Endothelial cell of umbilical vein (primary cell): Measurements from ENCODE around the gene NCKAP5. TPM values are rescaled to one million over a fixed set of nuclear protein-coding genes. Genes with fewer than 3 reads are reported as not detected.

ENCODE experiments used
- BruUV-seq: library from RNA; stranded (reverse); fragments of 400-500 nt; replicated peaks from 2 replicates; lab custom pipeline; 2021; lab: Mats Ljungman, UMichigan
- CTCF ChIA-PET: fragments of 300-600, 350-600 bp; sonication (Branson Sonifier 250); formaldehyde crosslinking; loops from one replicate; lab custom pipeline; 2021; ENCODE audit warnings: antibody characterized with exemption, inconsistent platforms; lab: Charles Lee
- POLR2A ChIA-PET: fragments of 300-600, 350-600 bp; sonication (Branson Sonifier 250); formaldehyde crosslinking; loops from one replicate; lab custom pipeline; 2021; ENCODE audit warnings: antibody characterized with exemption, inconsistent platforms; lab: Charles Lee
- DNase-seq: peaks from one replicate; pipeline ENCODE4 v3.0.0-alpha.2; 2011; ENCODE audit warnings: low read depth, low spot score
- FAIRE-seq: peaks from 2 replicates; lab custom pipeline; 2011; peaks lifted over from hg19 to GRCh38; lab: Jason Lieb, UNC
- H2AFZ ChIP-seq: 2 replicates; pipeline ENCODE4 v1.6.0; 2012; ENCODE audit warnings: low read depth, low read length, control low read depth, inconsistent platforms
- H3K27ac ChIP-seq: 2 replicates; pipeline ENCODE4 v1.5.1; 2011; ENCODE audit warnings: low read depth, mild to moderate bottlenecking, control low read depth, low read length, moderate library complexity; ENCODE audit not compliant: insufficient read depth
- H3K27me3 ChIP-seq, 2 experiments: 2 replicates each; pipeline versions ENCODE4 v1.6.0 to v1.6.1; 2011; ENCODE audit warnings: low read length in 2 of 2, mixed read lengths in 1 of 2; ENCODE audit not compliant: control insufficient read depth in 2 of 2, insufficient read depth in 2 of 2
- H3K36me3 ChIP-seq, 2 experiments: 2 replicates in 1 of 2; 3 replicates in 1 of 2; pipeline ENCODE4 v1.5.1; 2011; ENCODE audit warnings: low read length in 2 of 2, mild to moderate bottlenecking in 1 of 2, moderate library complexity in 1 of 2; ENCODE audit not compliant: control insufficient read depth in 2 of 2, insufficient read depth in 2 of 2; ENCODE audit errors: extremely low read depth in 1 of 2
- H3K4me1 ChIP-seq: 3 replicates; pipeline ENCODE4 v1.5.1; 2011; ENCODE audit warnings: mild to moderate bottlenecking, low read length; ENCODE audit not compliant: control insufficient read depth, insufficient read depth; ENCODE audit errors: extremely low read depth
- H3K4me2 ChIP-seq: 2 replicates; pipeline ENCODE4 v1.6.1; 2011; ENCODE audit warnings: low read length, control low read depth, mixed read lengths; ENCODE audit not compliant: insufficient read depth
- H3K4me3 ChIP-seq, 3 experiments: fragments of 200-600 bp in 1 of 3; sonication (generic), shearing (Covaris generic) in 1 of 3; replicated peaks in 1 of 3; 2 replicates each; pipeline ENCODE4 v1.5.1; 2011 to 2016; ENCODE audit warnings: control low read depth in 3 of 3, low read length in 3 of 3, mild to moderate bottlenecking in 2 of 3, inconsistent platforms in 1 of 3, low read depth in 1 of 3, moderate library complexity in 1 of 3; ENCODE audit not compliant: insufficient read depth in 1 of 3
- H3K79me2 ChIP-seq: 2 replicates; pipeline ENCODE4 v1.6.0; 2012; ENCODE audit warnings: low read length, inconsistent platforms; ENCODE audit not compliant: control insufficient read depth, insufficient read depth
- H3K9ac ChIP-seq: replicated peaks from 2 replicates; pipeline ENCODE3; 2011; ENCODE audit warnings: low read length, control low read depth; ENCODE audit not compliant: insufficient read depth; ENCODE audit errors: extremely low read depth
- H3K9me1 ChIP-seq: replicated peaks from 3 replicates; pipeline ENCODE4 v1.6.0; 2011; ENCODE audit warnings: mild to moderate bottlenecking, low read length; ENCODE audit not compliant: control insufficient read depth, insufficient read depth; ENCODE audit errors: extremely low read depth
- H3K9me3 ChIP-seq: replicated peaks from 2 replicates; pipeline ENCODE4 v1.5.1; 2012; ENCODE audit warnings: low read length, inconsistent platforms; ENCODE audit not compliant: control insufficient read depth, insufficient read depth
- H4K20me1 ChIP-seq: replicated peaks from 2 replicates; pipeline ENCODE3; 2011; ENCODE audit warnings: mild to moderate bottlenecking, low read length; ENCODE audit not compliant: control insufficient read depth, insufficient read depth; ENCODE audit errors: extremely low read depth
- EZH2 ChIP-seq: IDR thresholded peaks from 2 replicates; pipeline ENCODE4 v1.6.1; 2012; ENCODE audit warnings: borderline replicate concordance, low read depth, mild to moderate bottlenecking, moderate library complexity, low read length, inconsistent platforms; ENCODE audit not compliant: severe bottlenecking
- FOS ChIP-seq: IDR thresholded peaks from 2 replicates; pipeline ENCODE4 v1.6.1; 2011; ENCODE audit warnings: mild to moderate bottlenecking, low read length, moderate library complexity, borderline replicate concordance; ENCODE audit not compliant: insufficient read depth
- GATA2 ChIP-seq: IDR thresholded peaks from 2 replicates; pipeline ENCODE4 v1.7.0; 2011; ENCODE audit warnings: low read depth, mild to moderate bottlenecking, moderate library complexity, mixed read lengths, low read length; ENCODE audit not compliant: insufficient read length, insufficient read depth
- JUN ChIP-seq: IDR thresholded peaks from 2 replicates; pipeline ENCODE4 v1.6.1; 2011; ENCODE audit warnings: borderline replicate concordance, low read depth; ENCODE audit not compliant: insufficient read length, insufficient read depth
- MYC ChIP-seq: IDR thresholded peaks from one replicate; pipeline ENCODE4 v1.6.1; 2011; ENCODE audit warnings: mild to moderate bottlenecking, low read depth, low read length
- POLR2A ChIP-seq: IDR thresholded peaks from 2 replicates; pipeline ENCODE4 v1.6.1; 2012; ENCODE audit warnings: low read depth, mild to moderate bottlenecking, control low read depth, low read length
- POLR2AphosphoS5 ChIP-seq: IDR thresholded peaks from 2 replicates; pipeline ENCODE4 v1.6.1; 2012; ENCODE audit warnings: low read depth, mild to moderate bottlenecking, control low read depth, low read length, moderate library complexity; ENCODE audit not compliant: insufficient read depth
- dilution Hi-C: fragments of 300-500 bp; cut with MboI; formaldehyde crosslinking; loops from one replicate; pipeline ENCODE4 v1.15.0; 2019; ENCODE audit warnings: low sequenced_read_pairs; ENCODE audit not compliant: extremely low pct_ligation_motif_present
- intact Hi-C: fragments of 100-400 bp; cut with micrococcal nuclease; formaldehyde crosslinking; loops from one replicate; pipeline ENCODE4 v1.10.0; 2022
- polyA plus RNA-seq, 4 experiments: library from polyadenylated mRNA; depleted of rRNA in 3 of 4; stranded (reverse) in 3 of 4; unstranded in 1 of 4; fragments of >200 nt; gene quantifications; 2 replicates each; pipeline versions ENCODE4 v1.2.1 to v1.2.3, GENCODE V29; 2011 to 2012; ENCODE audit warnings: missing spikeins in 1 of 4
- total RNA-seq: library from RNA; stranded (reverse); gene quantifications from 2 replicates; pipeline ENCODE4 v1.2.3, GENCODE V29; 2021
- TF ChIP-seq, protein P1 (sequence below): IDR thresholded peaks from 2 replicates; pipeline ENCODE4 v1.6.1; 2011; ENCODE audit not compliant: insufficient read depth, insufficient read length
- TF ChIP-seq, protein P2 (sequence below), 2 donors: IDR thresholded peaks; 1 replicate in 1 of 2; 2 replicates in 1 of 2; pipeline ENCODE4 v1.5.1; 2011; ENCODE audit warnings: low read length in 2 of 2, mild to moderate bottlenecking in 2 of 2, moderate library complexity in 2 of 2, control low read depth in 1 of 2, inconsistent platforms in 1 of 2, low read depth in 1 of 2; ENCODE audit not compliant: insufficient read depth in 1 of 2; ENCODE audit errors: extremely low read depth in 1 of 2

The NCKAP5 gene
- total and polyA plus RNA-seq, 2 donors (not counting 3 experiments of a cell fraction or from before 2014, with no cell fraction given), result 0.47 to 3.3 TPM

DNA sequence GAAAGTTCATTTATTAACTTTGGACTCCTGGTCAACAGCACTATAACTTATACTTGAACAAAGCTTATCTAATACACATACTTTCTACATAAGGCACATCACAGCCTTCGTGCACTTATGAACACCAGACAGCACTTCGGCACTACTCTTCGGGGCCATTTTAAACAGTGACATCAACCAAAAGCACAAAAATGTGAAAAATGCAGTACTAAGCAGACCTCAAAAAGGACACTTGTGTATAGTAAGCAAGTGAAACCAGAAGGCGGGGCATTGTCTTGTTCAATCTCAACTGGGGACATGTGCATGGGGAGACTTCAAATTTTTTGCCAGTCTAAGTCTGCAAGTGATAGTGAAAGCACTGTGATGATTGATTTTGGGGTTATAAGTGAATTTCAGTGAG is 163.0 kb downstream of the NCKAP5 start:
- BruUV-seq, result no TSS peak
- DNase-seq, result no peak
- no peak overlapping the region for H2AFZ ChIP-seq
- dilution Hi-C loops (no loop called here), intact Hi-C loops (no loop called here)
- no peak overlapping the region for H3K9ac ChIP-seq
- no peak overlapping the region for H3K4me3 ChIP-seq
- H3K4me1 ChIP-seq, result no peaks in the 10 kb centered on the region
- TF ChIP-seq POLR2A (no peak), JUN (no peak), EZH2 (no peak)
- TF ChIP-seq, protein P1, sequence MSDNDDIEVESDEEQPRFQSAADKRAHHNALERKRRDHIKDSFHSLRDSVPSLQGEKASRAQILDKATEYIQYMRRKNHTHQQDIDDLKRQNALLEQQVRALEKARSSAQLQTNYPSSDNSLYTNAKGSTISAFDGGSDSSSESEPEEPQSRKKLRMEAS, result no peak
- no peaks in the 10 kb centered on the region for H3K36me3 ChIP-seq
- no peaks in the 10 kb centered on the region for H3K9me1 ChIP-seq
- FAIRE-seq, result no peak
- no peak overlapping the region for H3K4me2 ChIP-seq
- ChIA-PET CTCF (no interaction called here), POLR2A (no interaction called here)
- H3K9me3 ChIP-seq, result no peaks in the 10 kb centered on the region
- no peaks in the 10 kb centered on the region for H3K79me2 ChIP-seq
- no peaks in the 10 kb centered on the region for H4K20me1 ChIP-seq
- no peak overlapping the region for H3K27ac ChIP-seq
- no peaks in the 10 kb centered on the region for H3K27me3 ChIP-seq

DNA sequence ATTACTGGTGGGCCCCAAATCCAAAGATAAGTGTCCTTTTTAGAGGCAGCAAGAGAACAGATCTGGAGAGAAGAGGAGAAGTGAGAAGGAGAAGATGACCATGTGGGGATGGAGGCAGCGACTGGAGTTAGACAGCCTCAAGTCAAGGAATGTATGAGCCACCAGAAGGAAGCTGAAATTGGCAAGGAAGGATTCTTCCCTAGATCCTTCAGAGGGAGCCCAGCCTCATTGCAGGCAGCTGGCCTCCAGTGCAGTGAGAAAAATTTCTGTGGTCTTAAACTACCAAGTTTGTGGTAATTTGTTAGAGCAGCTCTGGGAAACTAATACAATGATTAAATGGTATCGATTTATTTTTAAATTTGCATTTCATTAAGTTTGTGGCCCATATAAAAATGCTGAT is 167.9 kb downstream of the NCKAP5 start:
- ChIA-PET POLR2A (no interaction called here), CTCF (no interaction called here)
- Histone ChIP-seq H3K36me3 (no peaks in the 10 kb centered on the region), H3K79me2 (no peaks in the 10 kb centered on the region), H2AFZ (no peak overlapping the region), H3K4me3 (no peak overlapping the region), H3K4me1 (no peaks in the 10 kb centered on the region), H4K20me1 (no peaks in the 10 kb centered on the region), H3K9me1 (no peaks in the 10 kb centered on the region), H3K4me2 (no peak overlapping the region), H3K27me3 (no peaks in the 10 kb centered on the region), H3K9ac (no peak overlapping the region), H3K27ac (no peak overlapping the region), H3K9me3 (no peaks in the 10 kb centered on the region)
- TF ChIP-seq EZH2, result no peak
- TF ChIP-seq, protein P1, result no peak
- no peak for TF ChIP-seq MYC
- TF ChIP-seq, protein P2, sequence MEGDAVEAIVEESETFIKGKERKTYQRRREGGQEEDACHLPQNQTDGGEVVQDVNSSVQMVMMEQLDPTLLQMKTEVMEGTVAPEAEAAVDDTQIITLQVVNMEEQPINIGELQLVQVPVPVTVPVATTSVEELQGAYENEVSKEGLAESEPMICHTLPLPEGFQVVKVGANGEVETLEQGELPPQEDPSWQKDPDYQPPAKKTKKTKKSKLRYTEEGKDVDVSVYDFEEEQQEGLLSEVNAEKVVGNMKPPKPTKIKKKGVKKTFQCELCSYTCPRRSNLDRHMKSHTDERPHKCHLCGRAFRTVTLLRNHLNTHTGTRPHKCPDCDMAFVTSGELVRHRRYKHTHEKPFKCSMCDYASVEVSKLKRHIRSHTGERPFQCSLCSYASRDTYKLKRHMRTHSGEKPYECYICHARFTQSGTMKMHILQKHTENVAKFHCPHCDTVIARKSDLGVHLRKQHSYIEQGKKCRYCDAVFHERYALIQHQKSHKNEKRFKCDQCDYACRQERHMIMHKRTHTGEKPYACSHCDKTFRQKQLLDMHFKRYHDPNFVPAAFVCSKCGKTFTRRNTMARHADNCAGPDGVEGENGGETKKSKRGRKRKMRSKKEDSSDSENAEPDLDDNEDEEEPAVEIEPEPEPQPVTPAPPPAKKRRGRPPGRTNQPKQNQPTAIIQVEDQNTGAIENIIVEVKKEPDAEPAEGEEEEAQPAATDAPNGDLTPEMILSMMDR (IDR thresholded peaks at IDR 0.05; ENCODE audit: extremely low read depth in 1 of 2, insufficient read depth in 1 of 2, low read depth in 1 of 2, low read length in 2 of 2), result no peak
- no peak for TF ChIP-seq FOS
- no peak for TF ChIP-seq JUN
- TF ChIP-seq POLR2A, result no peak
- TF ChIP-seq POLR2AphosphoS5, result no peak
- TF ChIP-seq GATA2, result no peak
- FAIRE-seq (no peak), DNase-seq (no peak)
- intact Hi-C loops, result no loop called here
- dilution Hi-C loops, result no loop called here
- no TSS peak for BruUV-seq
